ENCODE results near the gene FOXS1.

The FOXS1 gene

DNA sequence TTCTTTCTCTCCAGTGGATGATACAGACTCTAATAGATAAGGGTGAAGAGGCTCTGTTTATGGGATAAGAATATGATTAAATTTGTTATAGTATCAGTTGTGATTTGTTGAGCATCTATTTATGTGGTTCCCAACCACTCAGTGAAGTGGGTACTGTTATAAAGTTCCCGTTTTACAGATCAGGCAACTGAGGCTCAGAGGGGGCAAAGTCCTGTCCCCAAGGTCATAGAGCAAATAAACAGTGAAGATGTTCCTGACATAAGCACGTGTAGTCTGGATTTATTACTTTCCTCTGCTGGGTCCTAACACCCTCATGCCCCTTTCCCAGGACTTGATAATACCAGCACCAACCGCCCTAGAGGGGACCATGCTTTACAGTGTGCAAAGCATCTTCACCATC lies 20.8 kb upstream of the FOXS1 start:
- no peak overlapping the region for H3K4me3 ChIP-seq (ENCODE audit: low read length)
- no peak for DNase-seq (ENCODE audit: low read depth)
- TF ChIP-seq, protein P1, sequence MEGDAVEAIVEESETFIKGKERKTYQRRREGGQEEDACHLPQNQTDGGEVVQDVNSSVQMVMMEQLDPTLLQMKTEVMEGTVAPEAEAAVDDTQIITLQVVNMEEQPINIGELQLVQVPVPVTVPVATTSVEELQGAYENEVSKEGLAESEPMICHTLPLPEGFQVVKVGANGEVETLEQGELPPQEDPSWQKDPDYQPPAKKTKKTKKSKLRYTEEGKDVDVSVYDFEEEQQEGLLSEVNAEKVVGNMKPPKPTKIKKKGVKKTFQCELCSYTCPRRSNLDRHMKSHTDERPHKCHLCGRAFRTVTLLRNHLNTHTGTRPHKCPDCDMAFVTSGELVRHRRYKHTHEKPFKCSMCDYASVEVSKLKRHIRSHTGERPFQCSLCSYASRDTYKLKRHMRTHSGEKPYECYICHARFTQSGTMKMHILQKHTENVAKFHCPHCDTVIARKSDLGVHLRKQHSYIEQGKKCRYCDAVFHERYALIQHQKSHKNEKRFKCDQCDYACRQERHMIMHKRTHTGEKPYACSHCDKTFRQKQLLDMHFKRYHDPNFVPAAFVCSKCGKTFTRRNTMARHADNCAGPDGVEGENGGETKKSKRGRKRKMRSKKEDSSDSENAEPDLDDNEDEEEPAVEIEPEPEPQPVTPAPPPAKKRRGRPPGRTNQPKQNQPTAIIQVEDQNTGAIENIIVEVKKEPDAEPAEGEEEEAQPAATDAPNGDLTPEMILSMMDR (conservative IDR thresholded peaks at IDR 0.05; ENCODE audit: low read length) = no peak

DNA sequence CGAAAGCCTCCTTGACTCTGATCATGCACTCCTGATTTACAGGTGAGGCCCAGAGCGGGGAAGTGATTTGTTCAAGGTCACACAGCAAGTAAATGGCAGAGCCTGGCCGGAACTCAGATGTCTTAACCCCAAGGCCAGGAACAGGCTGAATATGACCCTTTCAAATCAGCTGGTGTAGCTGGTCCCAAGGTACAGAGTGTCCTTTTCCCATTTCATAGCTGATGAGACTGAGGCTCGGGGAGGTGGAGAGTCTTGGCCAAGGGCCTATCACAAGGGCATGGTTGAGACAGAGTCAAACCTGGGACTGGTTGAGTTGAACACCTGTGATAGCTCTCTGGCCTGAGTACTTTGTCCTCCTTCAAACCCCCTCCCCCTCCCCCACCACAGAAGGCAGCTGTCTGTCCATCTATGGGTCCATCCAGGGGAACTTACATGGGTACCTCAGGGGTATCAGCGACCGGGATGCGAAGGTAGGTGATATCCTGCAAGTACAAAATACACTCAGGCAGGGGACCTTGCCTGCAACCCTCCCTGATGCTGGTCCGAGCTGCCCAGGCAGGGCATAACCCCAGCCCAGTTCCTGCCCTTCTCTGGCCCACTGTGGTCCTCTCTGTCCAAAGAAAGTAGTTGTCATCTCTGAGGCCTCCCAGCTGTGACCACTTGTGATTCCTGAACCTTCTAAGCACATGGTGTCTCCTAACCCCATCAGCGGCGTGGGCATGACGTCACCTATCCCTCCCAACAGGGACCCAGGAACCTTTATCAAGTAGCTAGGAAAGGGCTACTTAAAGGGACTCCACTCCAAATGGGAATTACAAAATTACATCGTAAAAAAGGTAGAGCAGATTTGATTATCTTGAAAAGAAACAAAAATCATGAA lies 19.4 kb upstream of the FOXS1 start:
- DNase-seq (ENCODE audit: low read depth) = no peak
- no peak overlapping the region for H3K4me3 ChIP-seq (ENCODE audit: low read length)
- TF ChIP-seq, protein P1 (conservative IDR thresholded peaks at IDR 0.05; ENCODE audit: low read length) = no peak

- TF ChIP-seq, protein P1 (conservative IDR thresholded peaks at IDR 0.05; ENCODE audit: low read length) = no peak
- no peak for DNase-seq (ENCODE audit: low read depth)
- no peak overlapping the region for H3K4me3 ChIP-seq (ENCODE audit: low read length)
Observed at GRCh38 chr20:31863296-31864085, 18.1 kb upstream of the FOXS1 start.

DNA sequence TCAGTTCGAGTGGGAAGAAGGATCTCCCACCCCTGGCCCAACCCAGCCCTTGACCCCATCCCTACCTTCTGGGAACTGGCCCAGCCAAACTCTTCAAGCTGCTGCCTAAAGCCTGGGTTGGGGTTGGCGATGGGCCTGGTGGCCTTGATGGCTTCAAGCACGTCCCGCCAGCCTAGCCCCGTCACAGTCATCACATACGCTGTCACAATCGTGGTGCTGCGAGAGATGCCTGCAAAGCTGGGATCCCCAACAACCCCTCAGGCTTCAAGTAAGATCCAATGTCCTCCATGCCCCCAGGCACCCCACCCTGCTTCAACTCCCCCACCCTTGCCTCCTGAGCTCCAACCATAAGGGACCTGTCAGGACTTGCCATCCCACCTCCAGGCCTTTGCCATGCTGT lies 17.1 kb upstream of the FOXS1 start:
- H3K4me3 ChIP-seq (ENCODE audit: low read length) = no peak overlapping the region
- TF ChIP-seq, protein P1 (conservative IDR thresholded peaks at IDR 0.05; ENCODE audit: low read length) = no peak
- no peak for DNase-seq (ENCODE audit: low read depth)

DNA sequence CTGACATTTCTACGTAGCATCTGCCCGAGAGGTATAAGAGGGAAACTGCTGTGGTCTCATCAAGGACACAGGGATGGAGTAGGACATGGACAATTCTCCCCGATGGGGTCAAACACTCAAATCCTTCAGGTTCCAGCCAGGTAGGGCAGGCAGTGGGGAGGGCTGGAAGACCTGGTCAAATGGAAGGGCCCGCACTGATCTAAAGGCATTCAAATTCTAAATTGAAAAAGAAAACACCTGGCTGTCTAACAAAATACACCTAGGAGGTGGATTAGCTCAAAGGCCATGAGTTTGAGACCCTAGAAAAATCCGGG lies 16.7 kb upstream of the FOXS1 start:
- no peak for DNase-seq (ENCODE audit: low read depth)
- TF ChIP-seq, protein P1 (conservative IDR thresholded peaks at IDR 0.05; ENCODE audit: low read length) = no peak
- no peak overlapping the region for H3K4me3 ChIP-seq (ENCODE audit: low read length)

GRCh38 chr20:31861385-31862156 lies 16.2 kb upstream of the FOXS1 start:
- DNase-seq (ENCODE audit: low read depth) = peak; percentile 36
- TF ChIP-seq, protein P1 (conservative IDR thresholded peaks at IDR 0.05; ENCODE audit: low read length) = no peak
- peak overlapping the region; percentile 30 for H3K4me3 ChIP-seq (ENCODE audit: low read length)
